ENCODE measurements around the gene LGALS13. TPM values are rescaled to one million over a fixed set of nuclear protein-coding genes. Genes with fewer than 3 reads are reported as not detected.

Gene LGALS13
- polyA plus RNA-seq, 1 donor from 2014 or later, result not detected

GRCh38 chr19:39592381-39592780 is 9.9 kb upstream of the LGALS13 start:
- H3K9ac ChIP-seq (ENCODE audit: low read length), result no peak overlapping the region
- TF ChIP-seq REST (IDR thresholded peaks at IDR 0.05; ENCODE audit: borderline replicate concordance) (no peak), TAF1 (IDR thresholded peaks at IDR 0.05; ENCODE audit: low read depth) (no peak), MXI1 (conservative IDR thresholded peaks at IDR 0.05; ENCODE audit: poor library complexity, severe bottlenecking) (no peak), POLR2AphosphoS5 (IDR thresholded peaks at IDR 0.05) (no peak), EP300 (conservative IDR thresholded peaks at IDR 0.05; ENCODE audit: poor library complexity, severe bottlenecking) (no peak), EZH2 (IDR thresholded peaks at IDR 0.05; ENCODE audit: borderline replicate concordance, insufficient read depth, low read length, poor library complexity, severe bottlenecking) (no peak), RAD21 (conservative IDR thresholded peaks at IDR 0.05) (no peak), SMC3 (conservative IDR thresholded peaks at IDR 0.05; ENCODE audit: poor library complexity) (no peak)
- TF ChIP-seq, protein P1, sequence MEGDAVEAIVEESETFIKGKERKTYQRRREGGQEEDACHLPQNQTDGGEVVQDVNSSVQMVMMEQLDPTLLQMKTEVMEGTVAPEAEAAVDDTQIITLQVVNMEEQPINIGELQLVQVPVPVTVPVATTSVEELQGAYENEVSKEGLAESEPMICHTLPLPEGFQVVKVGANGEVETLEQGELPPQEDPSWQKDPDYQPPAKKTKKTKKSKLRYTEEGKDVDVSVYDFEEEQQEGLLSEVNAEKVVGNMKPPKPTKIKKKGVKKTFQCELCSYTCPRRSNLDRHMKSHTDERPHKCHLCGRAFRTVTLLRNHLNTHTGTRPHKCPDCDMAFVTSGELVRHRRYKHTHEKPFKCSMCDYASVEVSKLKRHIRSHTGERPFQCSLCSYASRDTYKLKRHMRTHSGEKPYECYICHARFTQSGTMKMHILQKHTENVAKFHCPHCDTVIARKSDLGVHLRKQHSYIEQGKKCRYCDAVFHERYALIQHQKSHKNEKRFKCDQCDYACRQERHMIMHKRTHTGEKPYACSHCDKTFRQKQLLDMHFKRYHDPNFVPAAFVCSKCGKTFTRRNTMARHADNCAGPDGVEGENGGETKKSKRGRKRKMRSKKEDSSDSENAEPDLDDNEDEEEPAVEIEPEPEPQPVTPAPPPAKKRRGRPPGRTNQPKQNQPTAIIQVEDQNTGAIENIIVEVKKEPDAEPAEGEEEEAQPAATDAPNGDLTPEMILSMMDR (IDR thresholded peaks at IDR 0.05; ENCODE audit: poor library complexity, severe bottlenecking), result no peak
- H3F3A ChIP-seq (ENCODE audit: insufficient read depth, low read length, poor library complexity, severe bottlenecking), result no peaks in the 10 kb centered on the region
- no peaks in the 10 kb centered on the region for H3K36me3 ChIP-seq (ENCODE audit: insufficient read depth, low read length)
- no peaks in the 10 kb centered on the region for H4K20me1 ChIP-seq (ENCODE audit: insufficient read depth)
- H3K27me3 ChIP-seq (ENCODE audit: insufficient read depth, low read depth, low read length), result no peaks in the 10 kb centered on the region
- H2AFZ ChIP-seq (ENCODE audit: low read depth, low read length), result no peak overlapping the region
- H3K27ac ChIP-seq (ENCODE audit: low read length), result no peak overlapping the region
- H3K4me3 ChIP-seq (ENCODE audit: low read length), result no peak overlapping the region
- no peaks in the 10 kb centered on the region for H3K9me3 ChIP-seq (ENCODE audit: low read length)
- no peaks in the 10 kb centered on the region for H3K79me2 ChIP-seq (replicated peaks; ENCODE audit: insufficient read depth, low read length)
- H3K9me2 ChIP-seq (ENCODE audit: insufficient read depth, low read length), result no peaks in the 10 kb centered on the region
- no peak overlapping the region for H3K4me2 ChIP-seq (ENCODE audit: low read length)

DNA sequence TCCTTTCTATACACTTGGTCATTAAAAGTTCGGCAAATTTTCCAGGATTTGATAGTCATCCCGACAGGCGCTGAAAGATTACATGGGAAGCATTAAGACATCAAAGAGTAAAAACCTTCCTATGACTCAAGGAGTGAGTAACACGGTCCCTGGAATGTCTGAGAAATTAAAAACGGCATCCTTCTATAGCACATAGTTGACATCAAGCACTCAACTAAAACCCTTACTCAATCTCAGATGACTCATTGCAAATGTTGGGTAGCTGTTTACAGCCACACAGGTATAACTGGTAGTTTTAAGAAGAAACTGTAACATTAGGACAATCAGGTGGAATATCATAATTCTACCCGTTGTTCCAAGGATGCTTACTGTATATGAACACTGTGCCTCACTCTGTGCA is 6.4 kb upstream of the LGALS13 start:
- Histone ChIP-seq H3K9me2 (ENCODE audit: insufficient read depth, low read length) (no peaks in the 10 kb centered on the region), H3K4me3 (ENCODE audit: low read length) (no peak overlapping the region), H2AFZ (ENCODE audit: low read depth, low read length) (no peak overlapping the region), H3K27ac (ENCODE audit: low read length) (no peak overlapping the region), H4K20me1 (ENCODE audit: insufficient read depth) (no peaks in the 10 kb centered on the region), H3K27me3 (ENCODE audit: insufficient read depth, low read depth, low read length) (no peaks in the 10 kb centered on the region), H3F3A (ENCODE audit: insufficient read depth, low read length, poor library complexity, severe bottlenecking) (no peaks in the 10 kb centered on the region), H3K79me2 (replicated peaks; ENCODE audit: insufficient read depth, low read length) (no peaks in the 10 kb centered on the region), H3K36me3 (ENCODE audit: insufficient read depth, low read length) (no peaks in the 10 kb centered on the region), H3K9ac (ENCODE audit: low read length) (no peak overlapping the region), H3K9me3 (ENCODE audit: low read length) (no peaks in the 10 kb centered on the region), H3K4me2 (ENCODE audit: low read length) (no peak overlapping the region)
- TF ChIP-seq SMC3 (conservative IDR thresholded peaks at IDR 0.05; ENCODE audit: poor library complexity) (no peak), EP300 (conservative IDR thresholded peaks at IDR 0.05; ENCODE audit: poor library complexity, severe bottlenecking) (no peak), EZH2 (IDR thresholded peaks at IDR 0.05; ENCODE audit: borderline replicate concordance, insufficient read depth, low read length, poor library complexity, severe bottlenecking) (no peak), REST (IDR thresholded peaks at IDR 0.05; ENCODE audit: borderline replicate concordance) (no peak), RAD21 (conservative IDR thresholded peaks at IDR 0.05) (no peak), POLR2AphosphoS5 (IDR thresholded peaks at IDR 0.05) (no peak), MXI1 (conservative IDR thresholded peaks at IDR 0.05; ENCODE audit: poor library complexity, severe bottlenecking) (no peak), TAF1 (IDR thresholded peaks at IDR 0.05; ENCODE audit: low read depth) (no peak)
- TF ChIP-seq, protein P1 (IDR thresholded peaks at IDR 0.05; ENCODE audit: poor library complexity, severe bottlenecking), result no peak
